NCI-H2227 (cell line): ENCODE results near the gene MTTP.

Experiments used
- DNase-seq: peaks from one replicate; lab custom pipeline; 2025; ENCODE audit not compliant: unreplicated experiment; lab: John Stamatoyannopoulos, UW

The MTTP gene

DNA sequence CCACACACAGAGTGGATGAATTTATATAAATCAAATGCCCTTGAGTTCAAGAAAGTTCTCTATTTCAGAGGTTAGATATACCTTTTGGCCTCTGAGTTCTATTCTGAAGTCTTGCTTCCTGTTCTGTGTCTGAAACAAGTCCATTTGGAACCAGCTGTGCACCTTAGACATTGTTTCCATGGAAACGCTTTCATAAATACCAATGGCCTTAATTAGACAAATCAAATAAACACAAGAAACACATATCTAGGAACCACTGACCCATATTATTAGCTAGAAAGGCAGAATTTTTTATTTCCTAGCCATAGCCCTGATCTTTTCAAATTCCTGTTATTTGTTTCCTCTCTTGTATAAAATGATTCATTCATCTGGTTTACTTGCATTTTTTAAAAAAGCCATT lies 91.4 kb downstream of the MTTP start:
- no peak for DNase-seq

DNA sequence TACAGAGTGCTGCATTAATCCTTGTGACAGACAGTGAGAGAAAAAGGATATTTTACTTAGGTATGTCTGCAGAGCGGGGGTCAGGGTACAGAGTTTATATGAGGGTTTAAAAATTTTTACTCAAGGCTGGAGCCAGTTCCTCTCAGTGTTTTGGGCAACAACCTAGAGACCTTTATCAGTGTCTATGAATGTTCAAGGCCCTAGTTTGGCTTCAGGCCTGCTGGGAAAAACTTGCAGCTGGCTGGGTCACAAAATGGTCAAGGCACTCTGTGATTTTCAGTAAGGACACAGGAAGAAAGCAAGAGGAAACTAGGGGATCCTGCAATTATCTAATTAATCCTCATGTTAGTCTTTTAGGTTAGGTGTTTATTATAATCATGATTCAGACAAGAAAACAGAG lies 93.8 kb downstream of the MTTP start:
- no peak for DNase-seq

DNA sequence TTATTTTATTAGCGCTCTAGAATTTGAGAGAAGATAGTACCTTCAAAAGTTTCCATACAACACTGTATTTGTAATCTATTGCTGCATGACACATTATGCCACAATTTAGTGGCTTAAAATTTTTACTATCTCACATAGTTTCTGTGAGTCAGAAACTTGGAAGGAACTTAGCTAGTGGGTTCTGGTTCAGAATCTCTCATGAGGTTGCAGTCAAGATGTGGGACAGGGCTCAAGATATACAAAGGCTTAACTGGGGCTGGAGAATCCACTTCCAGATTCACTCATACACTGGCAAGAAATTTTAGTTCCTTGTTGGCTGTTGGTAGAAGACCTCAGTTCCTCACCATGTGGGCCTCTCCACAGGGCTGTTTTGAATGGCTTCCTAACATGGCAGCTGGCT lies 94.5 kb downstream of the MTTP start:
- DNase-seq: no peak

DNA sequence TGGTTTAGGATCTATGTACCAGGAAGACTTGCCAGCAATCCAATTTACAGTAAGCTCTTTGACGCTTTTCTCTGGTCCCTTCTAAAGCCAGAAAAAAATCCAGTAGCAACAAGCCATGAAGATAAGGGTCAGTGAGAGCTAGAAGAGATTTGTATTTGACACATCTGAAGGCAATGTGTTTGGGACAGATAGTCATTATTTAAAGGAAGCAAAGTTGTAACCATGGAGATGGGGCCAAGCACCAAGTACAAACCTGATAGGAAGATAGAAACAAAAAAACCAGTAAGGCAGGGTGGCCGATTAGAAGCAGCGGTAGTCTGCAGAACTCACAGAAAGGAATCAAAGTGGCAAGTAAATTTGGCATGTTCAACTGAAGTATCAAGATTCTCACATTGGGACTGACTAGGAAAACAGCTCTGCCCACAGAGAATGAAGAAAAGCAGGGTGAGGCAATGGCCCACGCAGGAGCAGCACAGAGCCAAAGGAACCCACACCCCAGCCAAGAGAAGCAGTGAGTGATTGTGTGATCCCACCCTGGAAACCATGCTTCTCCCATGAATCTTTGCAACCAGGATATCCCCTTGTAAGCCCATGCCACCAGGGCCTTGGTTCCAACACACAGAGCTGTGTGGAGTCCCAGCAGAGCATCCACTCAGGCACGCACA lies 95.9 kb downstream of the MTTP start:
- DNase-seq: no peak
